HL-60 (cell line): ENCODE results near the gene ACR.
"Not testable (repeated sequence)": the region's sequence is repeated elsewhere in the genome, so short reads cannot be mapped to it uniquely, and the experiment has no call there.

ENCODE experiments used
- DNase-seq, 2 experiments: peaks; one replicate each; pipeline ENCODE4 v3.0.0-alpha.2; 2010 to 2020; ENCODE audit warnings: low read depth in 1 of 2, low spot score in 1 of 2
- H3K27ac ChIP-seq: fragments of 250-450 bp; sonication (Bioruptor Pico); replicated peaks from 2 replicates; pipeline ENCODE4 v1.5.1; 2020; ENCODE audit warnings: mild to moderate bottlenecking, moderate library complexity
- H3K27me3 ChIP-seq: fragments of 250-450 bp; sonication (Bioruptor Pico); 2 replicates; pipeline ENCODE4 v1.5.1; 2021; ENCODE audit warnings: mild to moderate bottlenecking, moderate library complexity; ENCODE audit not compliant: insufficient read depth, poor library complexity, severe bottlenecking
- H3K4me3 ChIP-seq: replicated peaks from 2 replicates; pipeline ENCODE4 v1.5.1; 2011; ENCODE audit warnings: mild to moderate bottlenecking, control low read depth, low read length; ENCODE audit not compliant: insufficient read depth
- CTCF ChIP-seq: IDR thresholded peaks from one replicate; pipeline ENCODE4 v1.5.1; 2011; ENCODE audit warnings: low read length, control low read depth, inconsistent platforms; ENCODE audit not compliant: insufficient read depth
- GABPA ChIP-seq: IDR thresholded peaks from 2 replicates; pipeline ENCODE4 v1.6.1; 2012; ENCODE audit warnings: low read depth
- POLR2AphosphoS5 ChIP-seq: IDR thresholded peaks from 2 replicates; pipeline ENCODE4 v1.6.1; 2012; ENCODE audit warnings: low read depth
- REST ChIP-seq: IDR thresholded peaks from 2 replicates; pipeline ENCODE4 v1.6.1; 2012; ENCODE audit warnings: low read depth; ENCODE audit not compliant: insufficient replicate concordance
- SPI1 ChIP-seq: IDR thresholded peaks from 2 replicates; pipeline ENCODE4 v1.6.1; 2012; ENCODE audit warnings: low read depth, mild to moderate bottlenecking, borderline replicate concordance

ACR gene

GRCh38 chr22:50739279-50739691, 1.3 kb downstream of the ACR start:
- TF ChIP-seq SPI1 (no peak), POLR2AphosphoS5 (no peak), REST (no peak), CTCF (no peak), GABPA (no peak)
- no peak overlapping the region for H3K27ac ChIP-seq
- no peak for DNase-seq
- H3K27me3 ChIP-seq = no peaks in the 10 kb centered on the region
- no peak overlapping the region for H3K4me3 ChIP-seq

- Histone ChIP-seq H3K27me3 (no peaks in the 10 kb centered on the region), H3K27ac (no peak overlapping the region), H3K4me3 (no peak overlapping the region)
- no peak for TF ChIP-seq SPI1
- TF ChIP-seq REST = no peak
- no peak for TF ChIP-seq GABPA
- no peak for TF ChIP-seq POLR2AphosphoS5
- no peak for TF ChIP-seq CTCF
- no peak for DNase-seq
Measured at GRCh38 chr22:50739894-50740293, 1.9 kb downstream of the ACR start.

GRCh38 chr22:50740714-50741113, 2.7 kb downstream of the ACR start:
- not testable (repeated sequence) for H3K27me3 ChIP-seq, H3K27ac ChIP-seq, H3K4me3 ChIP-seq, DNase-seq

- H3K4me3 ChIP-seq, H3K27me3 ChIP-seq, H3K27ac ChIP-seq, DNase-seq: not testable (repeated sequence)
Measured at GRCh38 chr22:50744424-50744823, 6.4 kb downstream of the ACR start.

GRCh38 chr22:50747521-50747920, 9.5 kb downstream of the ACR start:
- not testable (repeated sequence) for H3K27me3 ChIP-seq, H3K27ac ChIP-seq, H3K4me3 ChIP-seq, DNase-seq

GRCh38 chr22:50748630-50749029, 10.6 kb downstream of the ACR start:
- H3K4me3 ChIP-seq, DNase-seq, H3K27me3 ChIP-seq, H3K27ac ChIP-seq: not testable (repeated sequence)

GRCh38 chr22:50749302-50750074, 11.5 kb downstream of the ACR start:
- not testable (repeated sequence) for H3K4me3 ChIP-seq, H3K27me3 ChIP-seq

GRCh38 chr22:50755251-50755650, 17.2 kb downstream of the ACR start:
- H3K4me3 ChIP-seq, H3K27me3 ChIP-seq, DNase-seq, H3K27ac ChIP-seq: not testable (repeated sequence)

More at GRCh38 chr22:50749302-50750074, 11.5 kb downstream of the ACR start:
- not testable (repeated sequence) for DNase-seq, H3K27ac ChIP-seq

- H3K27ac ChIP-seq, H3K27me3 ChIP-seq, DNase-seq, H3K4me3 ChIP-seq: not testable (repeated sequence)
Measured at GRCh38 chr22:50756406-50756805, 18.4 kb downstream of the ACR start.
